KMS-11 (cell line): ENCODE data around the gene JOSD2.

Experiments
- H2AFZ ChIP-seq: fragments of 200-600 bp; sonication (generic); 2 replicates; pipeline ENCODE4 v1.6.1; 2016; ENCODE audit warnings: antibody characterized with exemption, mixed run types, low read depth
- H3K27ac ChIP-seq: fragments of 200-600 bp; sonication (generic); 2 replicates; pipeline ENCODE4 v1.6.1; 2016; ENCODE audit warnings: mild to moderate bottlenecking, mixed run types
- H3K27me3 ChIP-seq: fragments of 200-600 bp; sonication (generic); 2 replicates; pipeline ENCODE4 v1.6.1; 2017; ENCODE audit warnings: mild to moderate bottlenecking, low read depth, mixed run types, moderate library complexity; ENCODE audit not compliant: insufficient read depth
- H3K36me3 ChIP-seq: fragments of 200-600 bp; sonication (generic); 2 replicates; pipeline ENCODE4 v1.6.1; 2017; ENCODE audit warnings: mild to moderate bottlenecking, mixed run types; ENCODE audit not compliant: insufficient read depth
- H3K4me1 ChIP-seq: fragments of 200-600 bp; sonication (generic); 2 replicates; pipeline ENCODE4 v1.6.1; 2016; ENCODE audit warnings: mild to moderate bottlenecking, low read depth, mixed run types; ENCODE audit not compliant: poor library complexity, severe bottlenecking
- H3K4me2 ChIP-seq: fragments of 200-600 bp; sonication (generic); 2 replicates; pipeline ENCODE4 v1.7.0; 2016; ENCODE audit warnings: mild to moderate bottlenecking, mixed run types
- H3K4me3 ChIP-seq: fragments of 200-600 bp; sonication (generic); IDR thresholded peaks from 2 replicates; pipeline ENCODE4 v1.6.1; 2017; ENCODE audit warnings: low read depth, low read length, mixed read lengths; ENCODE audit not compliant: insufficient read depth
- H3K79me2 ChIP-seq: fragments of 200-600 bp; sonication (generic); 2 replicates; pipeline ENCODE4 v1.6.1; 2016; ENCODE audit warnings: low read depth, mixed run types; ENCODE audit not compliant: insufficient read depth
- H3K9ac ChIP-seq: fragments of 200-600 bp; sonication (generic); 2 replicates; pipeline ENCODE4 v1.6.1; 2016; ENCODE audit warnings: mild to moderate bottlenecking, mixed run types
- H4K20me1 ChIP-seq: fragments of 200-600 bp; sonication (generic); 2 replicates; pipeline ENCODE4 v1.6.1; 2016; ENCODE audit warnings: mild to moderate bottlenecking, mixed run types; ENCODE audit not compliant: insufficient read depth
- TF ChIP-seq, protein P1 (sequence below): fragments of 200-600 bp; sonication (generic); conservative IDR thresholded peaks from 2 replicates; pipeline ENCODE4 v1.6.1; 2017; ENCODE audit warnings: low read depth, mild to moderate bottlenecking, antibody characterized with exemption, low read length, moderate library complexity, mixed read lengths

JOSD2 gene

DNA sequence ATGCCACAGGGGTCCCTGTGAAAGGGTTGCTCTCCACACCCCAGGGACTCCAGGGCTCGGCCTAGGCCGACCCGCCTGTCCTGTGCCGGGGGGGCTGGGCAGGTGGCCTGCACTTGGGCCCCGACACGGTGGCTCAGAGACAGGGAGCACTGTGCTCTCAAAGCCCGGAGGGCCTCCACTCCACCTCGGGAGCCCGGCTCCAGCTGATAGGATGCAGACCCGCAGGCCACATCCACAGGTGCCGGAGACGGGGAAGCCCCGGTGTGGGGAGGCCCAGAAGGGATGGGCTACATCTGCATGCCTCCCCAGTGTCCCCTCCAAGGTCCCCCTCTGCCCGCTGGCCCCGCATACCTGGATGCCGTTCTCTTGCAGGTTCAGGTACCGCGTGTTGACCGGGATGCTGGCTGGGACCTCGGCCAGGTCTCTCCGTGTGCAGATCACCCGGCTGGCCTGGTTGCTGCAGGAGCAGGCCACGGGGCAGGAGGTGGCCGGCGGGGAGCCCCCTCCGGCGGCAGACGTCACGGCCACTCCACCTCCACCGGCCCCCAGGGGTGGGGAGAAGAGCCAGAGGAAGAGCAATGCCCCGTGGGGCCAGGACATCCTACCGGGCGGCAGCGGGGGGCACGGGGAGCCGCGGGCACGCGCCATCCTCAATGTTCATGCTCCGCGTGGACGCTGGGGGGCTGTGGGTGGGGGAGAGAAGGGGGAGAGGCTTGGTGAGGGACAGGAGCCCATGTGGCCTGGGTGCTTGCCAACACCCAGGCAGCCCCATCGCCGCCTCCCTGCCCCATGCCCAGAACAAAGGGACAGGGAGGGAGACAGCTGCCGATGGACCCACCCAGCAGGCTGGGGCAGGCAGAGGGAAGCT is 37.4 kb upstream of the JOSD2 start:
- no peaks in the 10 kb centered on the region for H3K36me3 ChIP-seq
- H3K4me1 ChIP-seq = no peaks in the 10 kb centered on the region
- TF ChIP-seq, protein P1, sequence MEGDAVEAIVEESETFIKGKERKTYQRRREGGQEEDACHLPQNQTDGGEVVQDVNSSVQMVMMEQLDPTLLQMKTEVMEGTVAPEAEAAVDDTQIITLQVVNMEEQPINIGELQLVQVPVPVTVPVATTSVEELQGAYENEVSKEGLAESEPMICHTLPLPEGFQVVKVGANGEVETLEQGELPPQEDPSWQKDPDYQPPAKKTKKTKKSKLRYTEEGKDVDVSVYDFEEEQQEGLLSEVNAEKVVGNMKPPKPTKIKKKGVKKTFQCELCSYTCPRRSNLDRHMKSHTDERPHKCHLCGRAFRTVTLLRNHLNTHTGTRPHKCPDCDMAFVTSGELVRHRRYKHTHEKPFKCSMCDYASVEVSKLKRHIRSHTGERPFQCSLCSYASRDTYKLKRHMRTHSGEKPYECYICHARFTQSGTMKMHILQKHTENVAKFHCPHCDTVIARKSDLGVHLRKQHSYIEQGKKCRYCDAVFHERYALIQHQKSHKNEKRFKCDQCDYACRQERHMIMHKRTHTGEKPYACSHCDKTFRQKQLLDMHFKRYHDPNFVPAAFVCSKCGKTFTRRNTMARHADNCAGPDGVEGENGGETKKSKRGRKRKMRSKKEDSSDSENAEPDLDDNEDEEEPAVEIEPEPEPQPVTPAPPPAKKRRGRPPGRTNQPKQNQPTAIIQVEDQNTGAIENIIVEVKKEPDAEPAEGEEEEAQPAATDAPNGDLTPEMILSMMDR = no peak
- H2AFZ ChIP-seq = no peak overlapping the region
- no peak overlapping the region for H3K4me2 ChIP-seq
- H3K9ac ChIP-seq = no peak overlapping the region
- H3K4me3 ChIP-seq = no peak overlapping the region
- H3K27ac ChIP-seq = no peak overlapping the region
- H3K79me2 ChIP-seq = no peaks in the 10 kb centered on the region
- no peaks in the 10 kb centered on the region for H4K20me1 ChIP-seq
- H3K27me3 ChIP-seq = peaks cover 51% of the 10 kb centered on the region

DNA sequence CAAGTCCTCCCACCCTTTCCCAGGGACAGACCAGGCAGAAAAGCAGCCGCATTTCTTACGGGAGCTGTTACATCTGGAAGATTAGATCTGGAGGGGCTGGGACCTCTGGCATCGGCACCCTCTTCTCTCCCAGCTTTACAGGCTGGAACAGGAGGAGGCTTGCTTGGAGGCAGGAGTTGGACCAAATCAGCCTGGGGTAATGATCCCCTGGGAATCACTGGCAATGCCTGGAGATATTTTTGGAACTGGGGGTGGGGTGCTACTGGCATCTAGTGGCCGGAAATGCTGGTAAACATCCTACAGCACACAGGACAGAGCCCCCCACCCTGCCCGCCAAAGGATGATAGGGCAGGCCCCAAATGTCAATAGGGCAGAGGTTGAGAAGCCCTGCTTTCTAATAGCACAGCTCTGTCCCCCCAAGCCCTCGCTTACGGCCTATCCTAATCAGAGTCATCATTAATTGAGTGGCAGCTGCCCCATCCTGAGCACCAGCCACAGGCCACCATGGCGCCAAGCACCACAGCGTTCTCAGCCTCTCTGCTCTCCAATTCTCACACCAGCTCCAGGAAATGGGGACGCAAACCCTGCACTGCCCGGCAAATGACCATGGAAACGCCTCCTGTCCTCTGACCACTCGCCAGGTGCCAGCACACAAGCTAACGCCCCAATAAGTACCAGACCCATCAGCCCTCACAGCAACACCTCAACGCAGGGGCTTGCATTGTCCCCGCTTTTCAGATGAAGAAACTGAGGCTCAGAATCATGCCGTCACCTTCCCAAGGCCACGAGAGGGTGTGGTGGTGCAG is 36.6 kb upstream of the JOSD2 start:
- Histone ChIP-seq H3K4me2 (no peak overlapping the region), H3K4me3 (no peak overlapping the region), H3K27ac (no peak overlapping the region), H3K27me3 (peaks cover 50% of the 10 kb centered on the region), H2AFZ (no peak overlapping the region), H4K20me1 (no peaks in the 10 kb centered on the region), H3K9ac (no peak overlapping the region), H3K79me2 (no peaks in the 10 kb centered on the region), H3K4me1 (no peaks in the 10 kb centered on the region), H3K36me3 (no peaks in the 10 kb centered on the region)
- TF ChIP-seq, protein P1 = no peak

DNA sequence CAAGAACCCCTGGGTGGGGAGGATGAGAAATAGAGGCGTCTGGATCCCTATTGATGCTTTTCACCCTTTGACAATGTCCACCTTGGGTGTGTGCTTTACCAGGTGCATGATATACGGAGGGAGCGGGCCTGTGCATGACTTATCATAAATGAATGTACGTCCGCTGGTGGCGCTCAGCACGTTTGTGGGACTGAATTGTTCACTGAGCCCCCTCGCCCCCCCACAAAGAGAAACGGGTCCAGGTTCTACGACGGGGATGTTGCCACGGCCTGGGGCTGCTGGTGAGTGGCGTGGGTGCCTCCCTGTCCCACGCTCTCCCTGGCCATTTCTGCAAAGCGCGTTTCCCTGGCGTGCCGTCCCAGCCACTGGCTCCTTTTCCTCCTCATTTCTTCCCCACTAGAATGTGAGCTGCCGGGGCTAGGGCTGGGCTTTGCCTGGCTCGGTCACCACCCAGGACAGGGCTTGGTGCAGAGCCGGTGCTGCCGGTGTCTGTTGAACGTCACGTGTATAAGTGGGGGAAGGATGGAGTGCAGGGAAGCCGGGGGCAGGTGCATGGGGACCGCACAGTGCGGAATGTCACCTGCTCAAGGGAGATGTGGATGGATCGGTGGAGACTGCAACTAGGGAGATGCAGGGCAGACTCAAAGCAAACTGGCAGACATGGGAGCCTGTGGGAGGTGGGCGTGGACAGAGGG is 35.7 kb upstream of the JOSD2 start:
- Histone ChIP-seq H3K4me1 (no peaks in the 10 kb centered on the region), H2AFZ (no peak overlapping the region), H3K9ac (no peak overlapping the region), H4K20me1 (no peaks in the 10 kb centered on the region), H3K27ac (no peak overlapping the region), H3K79me2 (no peaks in the 10 kb centered on the region), H3K4me2 (no peak overlapping the region), H3K4me3 (no peak overlapping the region), H3K36me3 (no peaks in the 10 kb centered on the region), H3K27me3 (peaks cover 49% of the 10 kb centered on the region)
- TF ChIP-seq, protein P1 = no peak

DNA sequence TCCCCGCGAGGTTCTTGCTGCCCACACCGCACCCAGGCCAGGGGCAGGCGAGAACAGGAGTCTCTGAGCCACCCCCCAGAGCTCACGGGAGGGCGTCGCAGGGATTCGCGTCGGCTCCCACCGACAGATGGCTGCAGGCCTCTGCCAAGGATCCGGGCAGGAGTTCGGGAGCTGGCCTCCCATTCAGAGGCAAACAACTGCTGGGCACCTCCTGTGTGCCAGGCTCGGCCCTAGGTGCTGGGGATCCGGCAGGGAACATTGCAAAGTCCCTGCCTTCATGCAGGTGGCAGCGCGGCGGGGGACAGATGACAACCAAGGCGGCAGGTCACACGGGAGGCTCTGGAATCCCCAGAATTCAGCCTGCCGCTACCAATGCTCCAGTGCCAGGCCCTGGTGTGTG is 32.0 kb upstream of the JOSD2 start:
- TF ChIP-seq, protein P1 = no peak
- H3K79me2 ChIP-seq = no peaks in the 10 kb centered on the region
- H3K4me1 ChIP-seq = no peaks in the 10 kb centered on the region
- no peak overlapping the region for H3K4me3 ChIP-seq
- no peak overlapping the region for H3K4me2 ChIP-seq
- no peaks in the 10 kb centered on the region for H4K20me1 ChIP-seq
- no peak overlapping the region for H3K27ac ChIP-seq
- no peak overlapping the region for H2AFZ ChIP-seq
- peaks cover 44% of the 10 kb centered on the region for H3K27me3 ChIP-seq
- no peak overlapping the region for H3K9ac ChIP-seq
- H3K36me3 ChIP-seq = no peaks in the 10 kb centered on the region
